ENCODE results near the gene CASP7. TPM values are rescaled to one million over a fixed set of nuclear protein-coding genes. Genes with fewer than 3 reads are reported as not detected.

Gene CASP7
- total RNA-seq, 1 experiment from 2014 or later = 4.7 TPM

DNA sequence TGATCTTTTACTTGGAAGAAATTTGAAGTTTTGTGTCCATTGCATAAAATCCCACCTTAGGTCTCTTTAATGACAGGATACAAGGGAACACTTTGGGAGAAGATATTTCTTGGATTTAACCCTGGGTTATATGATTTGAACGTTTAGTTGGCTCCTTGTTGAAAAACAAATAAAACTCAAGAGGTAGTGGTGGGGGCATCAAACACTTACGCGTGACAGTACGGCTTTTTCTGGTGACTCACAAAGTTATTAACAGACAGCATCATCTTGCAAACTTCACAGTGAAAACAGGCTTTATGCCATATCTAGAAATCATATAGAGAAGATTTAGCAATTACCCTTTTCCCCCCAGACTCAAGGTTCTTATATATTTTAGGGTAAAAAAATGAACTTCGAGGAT, 16.6 kb upstream of the CASP7 start:
- no peak overlapping the region for H2BK20ac ChIP-seq (ENCODE audit: low read depth, low read length, poor library complexity, severe bottlenecking)
- no peak overlapping the region for H3K56ac ChIP-seq (ENCODE audit: insufficient read length, low read depth, low read length)
- H3K9ac ChIP-seq (ENCODE audit: extremely low read depth, insufficient read length, low read length) = no peak overlapping the region
- H3K79me1 ChIP-seq (ENCODE audit: insufficient read depth, low read depth, low read length, poor library complexity, severe bottlenecking) = no peaks in the 10 kb centered on the region
- no peak overlapping the region for H2BK12ac ChIP-seq (ENCODE audit: insufficient read length, low read depth, low read length)
- no peaks in the 10 kb centered on the region for H3K36me3 Mint-ChIP-seq (ENCODE audit: insufficient read depth in 1 of 3, low read depth in 3 of 3)
- no peaks in the 10 kb centered on the region for H3K9me3 ChIP-seq (ENCODE audit: control insufficient read depth, low read depth, low read length)
- no peak overlapping the region for H3K4me3 Mint-ChIP-seq
- H3K14ac ChIP-seq (ENCODE audit: insufficient read depth, low read length) = no peak overlapping the region
- H3K27ac ChIP-seq (ENCODE audit: insufficient read length, low read depth, low read length) = no peak overlapping the region
- H3K4me1 Mint-ChIP-seq = peaks cover 0 to 7% of the 10 kb centered on the region in 2 experiments; a peak in 3 of 4 replicates
- H4K20me1 ChIP-seq (ENCODE audit: control insufficient read depth, insufficient read depth, insufficient read length) = no peaks in the 10 kb centered on the region
- H2AFZ ChIP-seq (ENCODE audit: low read length) = no peak overlapping the region
- no peak overlapping the region for H2AK5ac ChIP-seq (ENCODE audit: insufficient read length, low read length)
- no peak overlapping the region for H2BK120ac ChIP-seq (ENCODE audit: low read depth, low read length, poor library complexity, severe bottlenecking)
- H3K4me1 ChIP-seq (ENCODE audit: insufficient read depth, low read length) = no peaks in the 10 kb centered on the region
- TF ChIP-seq, protein P1, sequence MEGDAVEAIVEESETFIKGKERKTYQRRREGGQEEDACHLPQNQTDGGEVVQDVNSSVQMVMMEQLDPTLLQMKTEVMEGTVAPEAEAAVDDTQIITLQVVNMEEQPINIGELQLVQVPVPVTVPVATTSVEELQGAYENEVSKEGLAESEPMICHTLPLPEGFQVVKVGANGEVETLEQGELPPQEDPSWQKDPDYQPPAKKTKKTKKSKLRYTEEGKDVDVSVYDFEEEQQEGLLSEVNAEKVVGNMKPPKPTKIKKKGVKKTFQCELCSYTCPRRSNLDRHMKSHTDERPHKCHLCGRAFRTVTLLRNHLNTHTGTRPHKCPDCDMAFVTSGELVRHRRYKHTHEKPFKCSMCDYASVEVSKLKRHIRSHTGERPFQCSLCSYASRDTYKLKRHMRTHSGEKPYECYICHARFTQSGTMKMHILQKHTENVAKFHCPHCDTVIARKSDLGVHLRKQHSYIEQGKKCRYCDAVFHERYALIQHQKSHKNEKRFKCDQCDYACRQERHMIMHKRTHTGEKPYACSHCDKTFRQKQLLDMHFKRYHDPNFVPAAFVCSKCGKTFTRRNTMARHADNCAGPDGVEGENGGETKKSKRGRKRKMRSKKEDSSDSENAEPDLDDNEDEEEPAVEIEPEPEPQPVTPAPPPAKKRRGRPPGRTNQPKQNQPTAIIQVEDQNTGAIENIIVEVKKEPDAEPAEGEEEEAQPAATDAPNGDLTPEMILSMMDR (conservative IDR thresholded peaks at IDR 0.05) = no peak
- no peaks in the 10 kb centered on the region for H3K23me2 ChIP-seq (ENCODE audit: insufficient read length, low read depth, low read length, poor library complexity, severe bottlenecking)
- no peaks in the 10 kb centered on the region for H3K27me3 ChIP-seq (ENCODE audit: insufficient read depth, low read length)
- no peaks in the 10 kb centered on the region for H3K9me3 Mint-ChIP-seq
- H3K18ac ChIP-seq (ENCODE audit: insufficient read length, low read depth, low read length) = no peak overlapping the region
- H3K23ac ChIP-seq (ENCODE audit: insufficient read length, low read depth, low read length) = no peak overlapping the region
- H2BK5ac ChIP-seq (ENCODE audit: insufficient read length, low read length) = no peak overlapping the region
- peaks cover 3% of the 10 kb centered on the region for H3K27me3 Mint-ChIP-seq (ENCODE audit: low read depth)
- no peaks in the 10 kb centered on the region for H3K79me2 ChIP-seq (ENCODE audit: insufficient read depth, low read length)
- H2BK15ac ChIP-seq (ENCODE audit: low read depth, low read length) = no peak overlapping the region
- no CpG with 5 or more reads among the region's 5 CpGs for WGBS (ENCODE audit: extremely low coverage, insufficient read length, low lambda C conversion rate)
- H4K8ac ChIP-seq (replicated peaks; ENCODE audit: insufficient read length, low read depth, low read length) = no peak overlapping the region
- no peak overlapping the region for H3T11ph ChIP-seq (ENCODE audit: low read length)
- H3K4ac ChIP-seq (ENCODE audit: low read depth, low read length) = no peak overlapping the region
- H3K4me2 ChIP-seq (ENCODE audit: insufficient read depth, insufficient read length, low read length) = no peak overlapping the region
- H3K27ac Mint-ChIP-seq = no peak overlapping the region
- no peak for DNase-seq
- H4K91ac ChIP-seq (ENCODE audit: insufficient read length, low read depth, low read length) = no peak overlapping the region
- no peak overlapping the region for H4K5ac ChIP-seq (ENCODE audit: insufficient read length, low read depth, low read length)

All from H9 (cell line).